RWPE2 (cell line): Measurements from ENCODE around the gene SUCO.

ENCODE experiments used
- ATAC-seq: fragments of 200-7000 bp; cut with Tn5 transposase; 3 replicates; pipeline ENCODE4 v1.9.1; 2021; ENCODE audit warnings: low read depth
- DNase-seq: peaks from one replicate; pipeline ENCODE4 v3.0.0-alpha.2; 2020; ENCODE audit warnings: low spot score
- H3K27ac ChIP-seq: fragments of 450-650 bp; 2 replicates; pipeline ENCODE4 v1.5.1; 2017; ENCODE audit warnings: mild to moderate bottlenecking; ENCODE audit not compliant: poor library complexity, severe bottlenecking
- H3K27me3 ChIP-seq: fragments of 250-450 bp; sonication (Bioruptor Pico); 2 replicates; pipeline ENCODE4 v1.5.1; 2021; ENCODE audit warnings: mild to moderate bottlenecking, moderate library complexity; ENCODE audit not compliant: insufficient read depth, poor library complexity, severe bottlenecking
- H3K36me3 ChIP-seq: fragments of 250-450 bp; sonication (Bioruptor Pico); 2 replicates; pipeline ENCODE4 v1.5.1; 2020; ENCODE audit warnings: low read depth, mild to moderate bottlenecking, moderate library complexity
- H3K4me1 ChIP-seq: fragments of 250-450 bp; sonication (Bioruptor Pico); 2 replicates; pipeline ENCODE4 v1.5.1; 2021; ENCODE audit warnings: mild to moderate bottlenecking, moderate library complexity; ENCODE audit not compliant: insufficient read depth, poor library complexity, severe bottlenecking
- H3K4me3 ChIP-seq: fragments of 250-450 bp; sonication (Bioruptor Pico); 2 replicates; pipeline ENCODE4 v1.5.1; 2021; ENCODE audit warnings: mild to moderate bottlenecking, moderate library complexity; ENCODE audit not compliant: severe bottlenecking
- H3K9me3 ChIP-seq: fragments of 250-450 bp; sonication (Bioruptor Pico); 2 replicates; pipeline ENCODE4 v1.5.1; 2021; ENCODE audit warnings: mild to moderate bottlenecking, moderate library complexity; ENCODE audit not compliant: severe bottlenecking
- TF ChIP-seq, protein P1 (sequence below): fragments of 450-650 bp; IDR thresholded peaks from one replicate; pipeline ENCODE4 v1.5.1; 2017; ENCODE audit warnings: mild to moderate bottlenecking, moderate library complexity; ENCODE audit not compliant: poor library complexity, severe bottlenecking

Gene SUCO

DNA sequence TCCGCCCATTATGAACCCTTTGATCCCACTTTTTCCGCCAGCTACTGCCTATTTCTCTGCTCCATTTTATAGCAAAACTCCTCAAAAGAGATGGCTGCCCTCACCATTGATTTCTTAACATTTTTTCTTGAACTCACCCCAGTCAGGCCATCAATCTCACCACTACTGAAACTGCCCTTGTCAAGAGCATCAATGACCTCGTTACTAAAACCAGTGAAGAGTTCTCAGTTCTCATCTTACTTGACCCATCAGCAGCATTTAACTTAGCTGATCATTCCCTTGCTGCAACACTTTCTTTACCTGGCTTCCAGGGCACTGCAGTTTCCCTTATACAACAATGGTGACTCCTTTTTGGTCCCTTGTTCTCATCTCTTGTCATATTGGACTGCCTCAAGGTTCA is 90.8 kb downstream of the SUCO start:
- no peaks in the 10 kb centered on the region for H3K27me3 ChIP-seq
- H3K27ac ChIP-seq: no peak overlapping the region
- ATAC-seq: no peak
- H3K9me3 ChIP-seq: peaks cover 6% of the 10 kb centered on the region
- DNase-seq: no peak
- no peak overlapping the region for H3K4me3 ChIP-seq
- TF ChIP-seq, protein P1, sequence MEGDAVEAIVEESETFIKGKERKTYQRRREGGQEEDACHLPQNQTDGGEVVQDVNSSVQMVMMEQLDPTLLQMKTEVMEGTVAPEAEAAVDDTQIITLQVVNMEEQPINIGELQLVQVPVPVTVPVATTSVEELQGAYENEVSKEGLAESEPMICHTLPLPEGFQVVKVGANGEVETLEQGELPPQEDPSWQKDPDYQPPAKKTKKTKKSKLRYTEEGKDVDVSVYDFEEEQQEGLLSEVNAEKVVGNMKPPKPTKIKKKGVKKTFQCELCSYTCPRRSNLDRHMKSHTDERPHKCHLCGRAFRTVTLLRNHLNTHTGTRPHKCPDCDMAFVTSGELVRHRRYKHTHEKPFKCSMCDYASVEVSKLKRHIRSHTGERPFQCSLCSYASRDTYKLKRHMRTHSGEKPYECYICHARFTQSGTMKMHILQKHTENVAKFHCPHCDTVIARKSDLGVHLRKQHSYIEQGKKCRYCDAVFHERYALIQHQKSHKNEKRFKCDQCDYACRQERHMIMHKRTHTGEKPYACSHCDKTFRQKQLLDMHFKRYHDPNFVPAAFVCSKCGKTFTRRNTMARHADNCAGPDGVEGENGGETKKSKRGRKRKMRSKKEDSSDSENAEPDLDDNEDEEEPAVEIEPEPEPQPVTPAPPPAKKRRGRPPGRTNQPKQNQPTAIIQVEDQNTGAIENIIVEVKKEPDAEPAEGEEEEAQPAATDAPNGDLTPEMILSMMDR: no peak
- peaks cover 3% of the 10 kb centered on the region for H3K4me1 ChIP-seq
- H3K36me3 ChIP-seq: no peaks in the 10 kb centered on the region

DNA sequence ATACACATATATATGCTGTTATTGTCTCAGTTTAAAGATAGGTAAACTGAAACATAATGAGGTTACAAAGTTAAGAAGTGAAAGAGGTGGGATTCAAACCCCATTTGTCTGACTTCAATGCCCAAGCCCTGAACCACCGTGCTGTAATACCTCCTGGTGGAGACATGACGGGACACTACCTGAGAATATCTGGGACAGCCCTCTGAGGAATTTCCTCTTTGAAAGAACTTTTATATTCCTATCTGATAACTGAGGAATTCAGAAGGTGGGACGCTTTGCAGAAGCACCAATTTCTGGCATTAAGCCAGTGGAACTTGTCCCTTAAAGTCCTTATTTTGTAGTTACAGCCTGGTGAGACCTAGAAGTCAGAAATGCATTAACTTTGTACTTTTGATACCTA is 93.9 kb downstream of the SUCO start:
- H3K4me3 ChIP-seq: no peak overlapping the region
- TF ChIP-seq, protein P1: no peak

DNA sequence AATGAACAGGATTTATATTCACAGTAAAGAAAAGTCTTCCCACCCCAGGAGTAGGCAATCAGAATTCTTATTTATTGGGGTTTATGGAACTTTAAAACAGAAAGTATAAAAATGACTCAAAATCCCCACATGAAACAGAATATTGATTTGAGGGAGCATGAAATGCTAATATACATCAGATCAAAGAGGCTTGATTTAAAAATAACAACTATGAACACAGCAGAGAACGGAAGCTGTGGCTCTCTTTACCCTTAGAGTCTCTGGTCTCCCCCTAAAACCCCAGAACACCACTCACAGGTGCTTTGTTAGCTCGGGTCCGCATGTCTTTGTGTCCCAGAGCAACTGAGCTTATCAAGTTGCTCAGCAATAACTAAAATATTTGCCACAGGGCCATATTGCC is 94.8 kb downstream of the SUCO start:
- TF ChIP-seq, protein P1: no peak
- H3K27me3 ChIP-seq: no peaks in the 10 kb centered on the region
- H3K27ac ChIP-seq: no peak overlapping the region
- ATAC-seq: no peak
- peaks cover 19% of the 10 kb centered on the region for H3K4me1 ChIP-seq
- no peak for DNase-seq
- H3K36me3 ChIP-seq: no peaks in the 10 kb centered on the region
- no peak overlapping the region for H3K4me3 ChIP-seq
- no peaks in the 10 kb centered on the region for H3K9me3 ChIP-seq

More for the DNA sequence above, 93.9 kb downstream of the SUCO start:
- ATAC-seq: no peak
- H3K9me3 ChIP-seq: no peaks in the 10 kb centered on the region
- no peak overlapping the region for H3K27ac ChIP-seq
- peaks cover 19% of the 10 kb centered on the region for H3K4me1 ChIP-seq
- no peak for DNase-seq
- H3K27me3 ChIP-seq: no peaks in the 10 kb centered on the region
- H3K36me3 ChIP-seq: no peaks in the 10 kb centered on the region

DNA sequence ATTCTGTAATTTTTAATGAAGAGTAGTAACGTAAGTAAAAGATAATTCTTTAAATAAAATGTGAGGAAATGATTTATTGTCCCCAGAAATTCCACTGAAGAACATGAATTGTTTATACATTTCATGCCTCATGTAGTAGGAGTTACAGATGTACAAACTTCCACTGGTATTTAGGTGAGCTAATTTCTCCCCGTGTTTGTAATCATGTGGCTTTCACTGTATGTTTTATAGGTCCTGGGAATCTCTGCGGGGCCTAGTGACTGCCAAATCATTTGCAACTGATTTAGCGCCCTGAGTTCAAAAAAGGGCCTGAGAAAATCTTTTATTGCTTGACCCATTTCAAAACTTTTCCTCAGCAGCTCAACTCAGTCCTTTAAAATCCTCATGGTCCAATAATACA is 95.5 kb downstream of the SUCO start:
- DNase-seq (no peak), ATAC-seq (no peak)
- Histone ChIP-seq H3K27me3 (no peaks in the 10 kb centered on the region), H3K4me3 (no peak overlapping the region), H3K4me1 (peaks cover 19% of the 10 kb centered on the region), H3K36me3 (no peaks in the 10 kb centered on the region), H3K9me3 (no peaks in the 10 kb centered on the region), H3K27ac (no peak overlapping the region)
- TF ChIP-seq, protein P1: no peak

DNA sequence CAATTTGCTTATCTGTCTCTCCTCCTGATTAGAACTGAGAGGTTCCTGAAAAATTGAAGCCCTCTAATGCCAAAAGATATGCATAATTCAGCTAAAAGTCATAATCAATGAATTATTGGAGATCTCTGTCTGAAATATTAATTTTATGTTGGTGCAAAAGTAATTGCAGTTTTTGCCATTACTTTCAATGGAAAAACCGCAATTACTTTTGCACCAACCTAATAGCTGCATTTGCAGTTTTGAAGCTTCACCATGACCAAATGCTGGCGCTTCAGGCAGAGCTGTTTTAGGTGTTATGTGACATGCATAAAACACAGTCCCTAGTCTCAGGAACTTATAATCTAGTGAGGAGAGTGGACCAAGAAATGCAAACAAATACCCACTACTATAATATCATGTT is 96.2 kb downstream of the SUCO start:
- H3K9me3 ChIP-seq: no peaks in the 10 kb centered on the region
- H3K4me3 ChIP-seq: no peak overlapping the region
- peaks cover 19% of the 10 kb centered on the region for H3K4me1 ChIP-seq
- TF ChIP-seq, protein P1: no peak
- no peak for DNase-seq
- ATAC-seq: no peak
- no peaks in the 10 kb centered on the region for H3K27me3 ChIP-seq
- H3K36me3 ChIP-seq: no peaks in the 10 kb centered on the region
- H3K27ac ChIP-seq: peak overlapping the region; percentile 58
